GM10847 (cell line): Measurements from ENCODE around the gene MUS81.

ENCODE experiments used
- POLR2A ChIP-seq: IDR thresholded peaks from 2 replicates; pipeline ENCODE4 v1.6.1; 2011; ENCODE audit not compliant: insufficient read length; ENCODE audit errors: extremely low read depth

Gene MUS81

GRCh38 chr11:65854161-65854592 lies 6.1 kb upstream of the MUS81 start:
- no peak for TF ChIP-seq POLR2A

GRCh38 chr11:65854852-65855837 lies 5.1 kb upstream of the MUS81 start:
- no peak for TF ChIP-seq POLR2A

GRCh38 chr11:65855927-65856363 lies 4.3 kb upstream of the MUS81 start:
- no peak for TF ChIP-seq POLR2A

- peak; percentile 48 for TF ChIP-seq POLR2A
Observed at GRCh38 chr11:65856689-65857499, 3.3 kb upstream of the MUS81 start.

- TF ChIP-seq POLR2A: no peak
Observed at GRCh38 chr11:65857500-65857852, 2.8 kb upstream of the MUS81 start.

- peak; percentile 99 for TF ChIP-seq POLR2A
Observed at GRCh38 chr11:65857853-65858680, 2.2 kb upstream of the MUS81 start, which contains the start of gene CFL1. Gene CFL1 (minus strand): TSS chr11:65858180. CDS start chr11:65858099, 81 bp downstream.

GRCh38 chr11:65858681-65859087 lies 1.5 kb upstream of the MUS81 start:
- no peak for TF ChIP-seq POLR2A

GRCh38 chr11:65859095-65859811 lies 980 bp upstream of the MUS81 start:
- peak; percentile 96 for TF ChIP-seq POLR2A

GRCh38 chr11:65859812-65860277 lies 388 bp upstream of the MUS81 start:
- no peak for TF ChIP-seq POLR2A

GRCh38 chr11:65861165-65861505 lies 902 bp downstream of the MUS81 start:
- TF ChIP-seq POLR2A: no peak

GRCh38 chr11:65861533-65862183 lies 1.4 kb downstream of the MUS81 start:
- no peak for TF ChIP-seq POLR2A

GRCh38 chr11:65862191-65862735 lies 2.0 kb downstream of the MUS81 start:
- no peak for TF ChIP-seq POLR2A

- TF ChIP-seq POLR2A: no peak
Observed at GRCh38 chr11:65862941-65863888, 3.0 kb downstream of the MUS81 start.
